GM18951 (cell line): ENCODE measurements around the gene ROBO1.
"Not testable (repeated sequence)": the region's sequence is repeated elsewhere in the genome, so short reads cannot be mapped to it uniquely, and the experiment has no call there.

Experiments
- POLR2A ChIP-seq: IDR thresholded peaks from 4 replicates; pipeline ENCODE4 v1.6.1; 2011; ENCODE audit warnings: mild to moderate bottlenecking; ENCODE audit not compliant: insufficient read length, insufficient read depth; ENCODE audit errors: extremely low read depth
- in situ Hi-C: fragments of 300-500 bp; cut with MboI; formaldehyde crosslinking; loops from one replicate; pipeline ENCODE4 v1.12.0; 2022; ENCODE audit warnings: low sequenced_read_pairs, mixed read lengths, inconsistent platforms; ENCODE audit not compliant: unreplicated experiment

ROBO1 gene

GRCh38 chr3:78741066-78741645 is 1026.6 kb downstream of the ROBO1 start:
- TF ChIP-seq POLR2A = no peak
- in situ Hi-C loops = no loop called here

DNA sequence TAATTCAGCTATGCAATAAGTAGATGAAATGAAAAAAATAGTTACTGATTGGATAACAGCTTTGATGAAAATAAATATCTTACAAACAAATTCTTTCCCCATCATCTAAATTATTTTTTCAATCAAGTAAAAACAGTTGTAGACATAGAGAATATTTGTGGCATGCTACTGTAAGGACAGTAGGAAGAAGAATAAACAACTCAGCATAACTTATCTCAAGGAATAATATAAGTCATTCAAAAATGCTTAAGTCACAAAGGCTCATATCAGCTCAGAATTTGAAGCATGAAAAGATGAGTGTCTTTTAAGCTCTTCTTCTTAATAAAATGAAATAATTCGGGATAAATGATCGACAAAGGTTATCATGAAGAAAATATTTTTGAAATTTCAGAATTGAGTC is 1029.0 kb downstream of the ROBO1 start:
- TF ChIP-seq POLR2A = no peak
- in situ Hi-C loops = no loop called here

DNA sequence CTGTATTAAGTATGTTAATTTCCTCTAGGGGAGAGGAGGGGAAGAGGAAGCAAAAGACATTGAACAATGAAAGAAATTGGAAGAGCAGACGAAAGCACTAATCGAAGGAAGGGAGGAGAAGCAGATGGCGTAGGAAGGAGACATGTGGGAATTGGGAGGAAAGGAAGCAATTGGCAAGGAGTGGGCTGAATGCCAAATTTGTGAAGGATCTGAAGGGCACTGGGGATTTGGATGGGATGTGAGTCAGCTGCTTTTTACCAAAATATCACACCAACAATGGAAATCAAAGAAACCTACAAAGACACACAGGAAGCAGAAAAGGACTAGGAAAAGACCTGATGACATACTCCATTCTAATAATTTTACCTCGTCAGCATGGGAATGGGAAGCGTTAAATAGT is 1029.8 kb downstream of the ROBO1 start:
- no peak for TF ChIP-seq POLR2A
- in situ Hi-C loops = no loop called here

GRCh38 chr3:78736863-78737262 is 1030.9 kb downstream of the ROBO1 start:
- no peak for TF ChIP-seq POLR2A
- in situ Hi-C loops = no loop called here

- in situ Hi-C loops = no loop called here
- no peak for TF ChIP-seq POLR2A
Measured at GRCh38 chr3:78734048-78734637, 1033.7 kb downstream of the ROBO1 start.

DNA sequence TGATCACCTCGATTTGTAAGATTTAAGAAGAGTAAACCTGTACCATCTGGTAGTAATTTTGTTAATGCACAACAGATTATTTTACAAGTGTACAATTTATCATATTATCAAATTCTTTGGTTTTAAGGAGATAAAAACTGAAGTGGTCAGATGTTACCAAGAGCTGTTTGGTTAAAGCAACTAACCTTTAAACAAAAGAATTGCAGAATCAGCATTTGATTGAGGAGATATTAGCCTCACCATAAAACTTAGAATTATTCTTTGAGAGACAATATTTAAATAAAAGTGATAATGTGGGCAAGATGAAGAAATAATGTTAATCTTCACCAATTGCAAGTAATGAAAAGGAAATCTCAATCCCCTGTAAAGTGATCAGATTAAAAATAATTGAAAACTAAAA is 1034.9 kb downstream of the ROBO1 start:
- in situ Hi-C loops = no loop called here
- no peak for TF ChIP-seq POLR2A

DNA sequence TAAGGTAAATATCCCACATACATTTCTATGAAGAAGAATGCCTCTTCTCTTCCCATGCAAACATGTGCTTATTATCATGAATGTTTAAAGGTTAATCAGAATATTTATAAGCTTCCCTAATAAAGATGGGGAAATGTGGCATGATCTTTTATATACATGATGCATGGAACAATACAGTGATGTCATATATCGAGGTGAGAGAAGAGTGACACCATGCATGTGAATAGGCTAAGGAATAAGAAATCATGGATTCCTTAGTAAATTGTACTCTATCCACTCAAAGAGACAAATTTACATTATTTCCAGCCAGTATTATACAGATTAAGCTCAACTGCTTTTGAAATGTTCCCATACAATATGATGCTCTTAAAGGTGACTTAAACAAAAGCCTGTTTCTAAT is 1035.3 kb downstream of the ROBO1 start:
- in situ Hi-C loops = no loop called here
- no peak for TF ChIP-seq POLR2A

DNA sequence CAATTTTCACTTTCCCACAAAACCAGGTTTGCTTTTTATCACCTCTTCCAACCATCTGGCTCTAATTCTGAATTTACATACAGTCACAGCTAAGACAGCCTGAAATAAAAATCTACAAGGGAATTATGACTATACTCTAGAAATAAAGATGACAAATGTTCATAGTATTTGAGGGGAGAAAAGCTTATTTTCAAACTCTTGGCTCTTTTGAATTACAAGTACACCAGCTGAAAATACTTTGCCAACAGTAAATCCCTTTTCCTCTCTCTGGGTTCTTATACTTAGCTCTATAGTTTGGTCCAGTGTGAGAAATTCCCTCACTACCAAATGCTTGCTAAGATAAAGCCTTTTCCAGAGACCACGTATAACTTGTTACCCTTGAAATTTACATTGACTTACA is 1037.9 kb downstream of the ROBO1 start:
- no peak for TF ChIP-seq POLR2A
- in situ Hi-C loops = no loop called here

GRCh38 chr3:78728406-78729145 is 1039.2 kb downstream of the ROBO1 start:
- in situ Hi-C loops = no loop called here
- no peak for TF ChIP-seq POLR2A

GRCh38 chr3:78726545-78726944 is 1041.3 kb downstream of the ROBO1 start:
- in situ Hi-C loops = no loop called here
- TF ChIP-seq POLR2A = no peak

GRCh38 chr3:78725703-78726246 is 1042.0 kb downstream of the ROBO1 start:
- in situ Hi-C loops = no loop called here
- TF ChIP-seq POLR2A = no peak

DNA sequence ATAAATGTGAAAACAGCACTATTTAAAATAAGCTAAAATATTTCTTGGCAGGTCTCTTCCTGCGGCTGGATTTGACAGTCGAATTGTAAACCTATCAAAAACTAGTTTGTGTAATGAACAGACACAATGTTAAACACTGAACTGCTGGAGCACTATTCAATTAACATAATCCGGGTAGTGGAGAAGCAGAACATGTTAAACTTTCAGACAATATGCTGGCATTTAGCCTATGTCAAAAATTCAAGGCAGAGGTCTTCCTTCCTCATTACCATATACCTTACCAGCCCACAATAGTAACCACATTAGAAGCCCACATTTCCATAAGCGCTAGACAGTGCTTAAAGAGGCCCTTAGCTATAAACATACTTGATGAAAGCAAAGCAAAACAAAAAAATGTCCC is 1042.9 kb downstream of the ROBO1 start:
- no peak for TF ChIP-seq POLR2A
- in situ Hi-C loops = no loop called here

DNA sequence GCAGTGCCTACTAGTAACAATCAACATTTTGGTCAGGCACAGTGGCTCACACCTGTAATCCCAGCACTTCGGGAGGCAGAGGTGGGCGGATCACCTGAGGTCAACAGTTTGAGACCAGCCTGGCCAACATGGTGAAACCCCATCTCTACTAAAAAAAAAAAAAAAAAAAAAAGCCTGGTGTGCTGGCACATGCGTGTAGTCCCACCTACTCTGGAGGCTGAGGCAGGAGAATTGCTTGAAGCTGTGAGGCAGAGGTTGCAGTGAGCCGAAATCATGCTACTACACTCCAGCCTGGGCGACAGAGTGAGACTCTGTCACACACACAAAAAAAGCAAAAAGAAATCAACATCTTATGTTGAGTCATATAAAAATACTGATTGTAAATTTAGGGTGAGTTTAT is 1043.4 kb downstream of the ROBO1 start:
- in situ Hi-C loops = not testable (repeated sequence)
